Measurements from ENCODE around the gene PRAMEF1.
"Not testable (repeated sequence)": the region's sequence is repeated elsewhere in the genome, so short reads cannot be mapped to it uniquely, and the experiment has no call there.

The PRAMEF1 gene

DNA sequence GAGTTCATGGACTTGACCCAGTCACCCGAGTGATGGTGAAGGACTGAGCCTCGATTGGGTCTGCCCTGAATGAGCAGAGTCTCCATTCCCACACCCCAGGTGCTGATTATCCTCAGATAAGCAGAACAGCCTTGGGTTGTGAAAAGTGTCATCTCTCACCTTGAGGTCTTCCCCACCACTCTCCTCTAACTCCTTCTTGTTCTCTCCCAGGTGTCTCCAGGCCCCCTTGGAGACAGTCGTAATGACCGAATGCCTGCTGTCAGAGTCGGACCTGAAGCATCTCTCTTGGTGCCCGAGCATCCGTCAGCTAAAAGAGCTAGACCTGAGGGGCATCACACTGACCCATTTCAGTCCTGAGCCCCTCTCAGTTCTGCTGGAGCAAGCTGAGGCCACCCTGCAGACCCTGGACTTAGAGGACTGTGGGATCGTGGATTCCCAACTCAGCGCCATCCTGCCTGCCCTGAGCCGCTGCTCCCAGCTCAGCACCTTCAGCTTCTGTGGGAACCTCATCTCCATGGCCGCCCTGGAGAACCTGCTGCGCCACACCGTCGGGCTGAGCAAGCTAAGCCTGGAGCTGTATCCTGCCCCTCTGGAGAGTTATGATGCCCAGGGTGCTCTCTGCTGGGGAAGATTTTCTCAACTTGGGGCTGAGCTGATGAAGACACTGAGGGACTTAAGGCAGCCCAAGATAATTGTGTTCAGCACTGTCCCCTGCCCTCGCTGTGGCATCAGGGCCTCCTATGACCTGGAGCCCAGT, 14.2 kb upstream of the PRAMEF1 start:
- no peak for DNase-seq

DNA sequence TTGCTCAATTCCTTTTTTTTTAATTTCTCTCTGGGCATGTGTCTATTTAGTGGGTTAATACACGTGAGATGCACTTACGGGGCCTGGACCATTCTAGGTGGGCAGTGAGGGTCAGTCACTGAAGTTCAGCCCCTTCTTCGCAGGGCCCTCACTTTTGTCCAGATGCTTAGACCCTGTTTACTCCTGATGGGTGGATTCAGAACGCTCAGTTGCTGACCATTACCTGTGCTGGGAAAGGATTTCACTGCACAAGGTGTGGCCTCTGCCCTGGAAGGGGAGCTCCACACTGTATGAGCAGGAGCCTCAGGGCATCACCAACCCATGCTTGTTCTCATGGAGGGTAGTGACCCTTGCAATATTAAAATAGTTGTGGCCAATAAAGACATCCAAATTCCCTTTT, 13.1 kb upstream of the PRAMEF1 start:
- no peak for DNase-seq

DNA sequence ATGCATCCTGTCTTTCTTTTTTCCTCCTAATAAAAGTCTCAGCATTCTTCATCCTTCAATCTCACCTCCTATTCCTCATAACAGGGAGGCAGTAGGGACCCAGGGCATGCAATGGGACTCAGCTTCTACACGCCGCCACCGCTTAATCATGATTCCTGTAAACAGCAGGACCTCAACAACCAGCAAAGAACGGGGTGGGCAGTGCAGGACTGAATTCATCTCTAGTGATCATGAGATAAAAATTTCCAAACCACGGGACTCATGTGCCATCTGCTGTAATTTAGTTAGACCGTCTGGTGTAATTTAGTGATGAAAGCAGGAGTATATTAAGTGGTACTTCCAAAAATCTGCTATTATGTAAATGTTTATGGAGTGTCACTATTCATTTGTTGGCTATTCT, 12.3 kb upstream of the PRAMEF1 start:
- DNase-seq: peak; percentile 35

DNA sequence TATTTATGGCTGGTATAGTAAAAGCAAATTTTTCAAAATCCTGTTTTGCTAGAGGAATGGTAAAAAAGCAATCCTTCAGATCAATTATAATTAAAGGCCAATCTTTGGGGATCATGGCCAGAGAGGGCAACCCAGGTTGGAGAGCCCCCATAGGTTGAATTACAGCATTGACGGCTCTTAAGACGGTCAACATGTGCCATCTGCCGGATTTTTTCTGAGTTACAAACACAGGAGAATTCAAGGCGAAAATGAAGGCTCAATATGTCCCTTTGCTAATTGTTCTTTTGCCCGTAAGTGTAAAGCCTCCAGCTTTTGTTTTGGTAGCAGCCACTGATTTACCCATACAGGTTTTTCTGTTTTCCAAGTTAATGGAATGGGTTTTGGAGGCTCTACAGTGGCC, 9.7 kb upstream of the PRAMEF1 start:
- not testable (repeated sequence) for DNase-seq

DNA sequence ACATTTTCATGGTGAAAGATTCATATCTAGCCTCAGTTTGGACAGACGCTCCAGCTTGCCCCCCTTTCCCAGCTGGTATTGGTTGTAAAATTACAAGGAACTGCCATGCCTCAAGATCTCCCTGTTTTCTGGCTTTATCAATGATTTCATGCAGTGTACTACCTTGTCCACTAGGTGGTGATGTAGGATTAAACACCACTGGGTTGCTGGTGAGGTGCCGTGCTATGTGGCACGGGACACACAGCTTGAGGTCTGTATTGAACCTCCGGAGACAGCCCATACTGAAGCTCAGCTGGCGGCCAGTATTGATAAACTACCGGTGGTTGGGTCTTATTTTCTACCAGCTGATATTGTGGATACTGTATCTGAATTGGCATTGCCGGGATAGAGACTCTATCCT, 7.4 kb upstream of the PRAMEF1 start:
- not testable (repeated sequence) for DNase-seq

DNA sequence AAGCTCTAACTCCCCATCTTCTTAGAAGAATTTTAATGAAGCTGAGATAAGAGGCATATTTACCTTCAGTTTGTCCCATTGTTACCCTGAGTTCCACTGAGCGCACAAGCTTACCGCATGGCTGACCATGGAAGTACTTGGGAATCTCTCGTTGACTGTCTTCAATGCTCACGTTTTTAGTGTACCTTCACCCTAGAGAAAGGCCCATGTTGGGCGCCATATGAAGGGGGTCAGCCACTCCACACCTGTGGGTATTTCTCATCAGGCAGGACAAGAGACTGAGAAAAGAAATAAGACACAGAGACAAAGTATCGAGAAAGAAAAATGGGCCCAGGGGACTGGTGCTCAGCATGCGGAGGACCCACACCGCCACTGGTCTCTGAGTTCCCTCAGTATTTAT, 6.5 kb upstream of the PRAMEF1 start:
- not testable (repeated sequence) for DNase-seq

DNA sequence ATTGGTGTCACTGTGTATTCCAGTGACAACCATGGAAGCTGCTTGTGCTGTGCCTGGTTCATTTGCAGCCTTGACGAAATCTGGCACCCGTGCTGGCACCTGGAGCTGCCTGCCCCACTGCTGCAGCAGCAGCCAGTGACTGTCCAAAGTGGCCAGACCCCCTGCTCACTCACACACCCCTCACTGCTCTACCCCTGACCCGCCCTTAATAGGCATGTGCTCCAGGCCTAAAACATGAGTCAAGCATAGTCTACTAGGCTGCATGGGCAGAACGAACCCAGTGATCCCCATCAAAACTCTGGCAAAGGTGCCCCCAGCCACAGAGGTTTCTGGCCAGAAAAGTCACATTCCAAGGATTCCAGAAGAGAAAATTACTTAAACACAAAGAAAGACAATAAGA, 7.7 kb downstream of the PRAMEF1 start:
- DNase-seq: no peak

DNA sequence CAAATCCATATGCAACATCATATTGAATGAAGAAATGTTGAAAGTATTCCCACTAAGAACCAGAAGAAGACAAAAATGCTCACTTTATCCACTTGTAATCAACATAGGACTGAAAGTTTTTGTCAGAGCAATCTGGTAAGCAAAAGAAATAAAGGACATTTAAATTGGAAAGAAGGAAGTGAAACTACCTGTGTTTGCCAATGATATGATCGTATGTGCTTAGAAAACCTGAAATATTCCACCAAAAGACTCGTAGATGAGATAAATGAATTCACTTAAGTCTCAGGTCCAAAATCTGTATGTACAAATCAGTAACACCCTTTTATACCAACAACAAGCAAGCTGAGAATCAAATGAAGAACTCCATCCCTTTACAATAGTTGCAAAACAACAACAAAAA, 8.5 kb downstream of the PRAMEF1 start:
- no peak for DNase-seq

DNA sequence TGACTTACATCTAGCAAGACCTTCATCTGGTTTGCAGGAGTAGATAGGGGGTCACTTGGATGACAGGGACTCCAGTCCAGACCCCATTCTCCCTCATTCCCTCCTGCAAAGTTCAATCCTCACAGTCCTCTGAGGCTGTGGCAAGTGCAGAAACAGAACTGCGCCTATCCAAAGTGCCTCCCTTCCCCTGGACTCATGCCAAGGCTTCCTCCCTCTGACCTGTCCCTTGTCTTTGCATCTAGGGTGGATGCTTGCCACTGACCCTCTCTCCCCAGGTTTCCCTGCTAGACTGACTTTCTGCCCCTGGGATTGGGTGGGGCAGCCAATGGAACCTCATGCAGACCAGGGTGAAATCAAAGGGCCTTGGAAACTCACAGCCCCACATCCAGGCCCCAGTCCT, 18.7 kb downstream of the PRAMEF1 start:
- DNase-seq: no peak

DNA sequence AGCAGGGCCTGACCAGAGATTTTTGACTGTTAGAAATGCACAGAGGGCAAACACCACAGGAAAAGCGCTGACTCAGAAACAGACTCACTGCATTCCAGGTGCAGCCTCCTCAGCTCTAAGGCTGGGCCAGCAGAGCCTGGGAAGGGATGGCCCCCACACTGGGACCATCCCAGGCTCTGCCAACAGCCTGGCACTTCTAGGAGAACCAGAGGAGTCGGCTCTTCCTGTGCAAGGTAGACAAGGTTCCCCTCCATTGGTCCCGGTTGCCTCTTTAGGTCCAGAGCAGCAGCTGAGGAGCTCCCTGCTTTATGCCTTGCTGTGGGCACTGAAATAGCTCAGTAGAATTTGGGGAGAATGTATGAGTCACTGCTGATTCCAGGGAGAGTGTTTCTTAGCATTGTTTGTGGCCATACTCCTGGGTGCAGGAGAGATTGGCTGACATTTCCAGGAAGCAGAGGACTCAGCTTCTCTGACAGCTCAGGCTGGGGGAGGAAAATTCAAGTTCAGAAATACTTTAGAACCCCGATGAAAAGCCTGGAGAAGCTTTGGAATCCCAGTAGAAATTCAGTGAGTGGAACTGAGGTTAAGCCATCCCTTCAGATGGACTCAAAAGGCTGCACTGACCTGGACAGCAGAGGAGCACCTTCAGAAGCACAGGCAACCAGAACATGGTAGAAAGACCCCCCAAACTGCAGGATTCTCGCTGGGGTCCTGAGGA, 19.7 kb downstream of the PRAMEF1 start:
- DNase-seq: no peak

DNA sequence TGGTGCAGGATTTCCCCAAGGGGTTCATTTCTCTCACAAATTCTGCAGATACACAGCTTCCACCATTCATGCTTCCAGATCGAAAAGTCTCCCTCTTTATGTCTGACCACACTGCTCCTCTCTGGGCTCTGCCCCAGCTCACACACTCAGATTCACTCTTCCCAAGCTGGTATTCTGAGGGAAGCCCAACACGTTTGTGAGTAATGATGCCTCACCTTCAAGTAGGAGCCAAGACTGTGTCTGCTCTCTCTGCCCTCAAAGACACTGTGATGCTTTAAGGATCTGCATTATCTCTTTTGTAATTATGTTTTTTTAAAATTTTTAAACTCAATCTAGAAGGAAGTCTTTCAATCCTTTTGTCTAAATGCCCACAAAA, 20.2 kb downstream of the PRAMEF1 start:
- DNase-seq: no peak

DNA sequence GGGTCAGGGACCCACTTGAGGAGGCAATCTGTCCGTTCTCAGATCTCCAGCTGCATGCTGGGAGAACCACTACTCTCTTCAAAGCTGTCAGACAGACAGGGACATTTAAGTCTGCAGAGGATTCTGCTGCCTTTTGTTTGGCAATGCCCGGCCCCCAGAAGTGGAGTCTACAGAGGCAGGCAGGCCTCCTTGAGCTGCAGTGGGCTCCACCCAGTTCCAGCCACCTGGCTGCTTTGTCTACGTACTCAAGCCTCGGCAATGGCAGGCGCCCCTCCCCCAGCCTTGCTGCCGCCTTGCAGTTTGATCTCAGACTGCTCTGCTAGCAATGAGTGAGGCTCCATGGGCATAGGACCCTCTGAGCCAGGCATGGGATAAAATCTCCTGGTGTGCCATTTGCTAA, 27.9 kb downstream of the PRAMEF1 start:
- not testable (repeated sequence) for DNase-seq

DNA sequence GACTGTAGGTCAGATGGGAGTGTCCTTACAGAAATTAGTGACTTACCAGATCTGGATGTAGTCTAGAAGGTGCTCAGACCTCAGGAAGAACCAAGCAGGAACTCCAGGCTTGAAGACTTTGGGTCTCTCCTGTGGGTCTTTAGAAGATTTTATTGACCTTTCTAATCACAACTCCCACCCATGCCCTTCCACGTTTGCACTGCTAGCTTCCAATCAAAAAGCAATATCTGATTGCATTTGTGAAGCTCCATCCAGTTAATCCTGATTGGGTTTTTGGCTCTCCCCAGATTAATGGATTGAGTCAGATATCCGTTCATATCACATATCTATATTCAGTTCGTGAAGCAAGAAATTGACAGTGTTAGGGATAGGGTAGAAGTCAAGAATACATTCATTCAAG, 40.1 kb downstream of the PRAMEF1 start, which contains the start of gene PRAMEF11:
TSS of gene PRAMEF11 (minus strand) at position 101 of the 400 bp plus-strand sequence. CDS start 2,621 bp downstream, outside the sequence.
- not testable (repeated sequence) for DNase-seq

DNA sequence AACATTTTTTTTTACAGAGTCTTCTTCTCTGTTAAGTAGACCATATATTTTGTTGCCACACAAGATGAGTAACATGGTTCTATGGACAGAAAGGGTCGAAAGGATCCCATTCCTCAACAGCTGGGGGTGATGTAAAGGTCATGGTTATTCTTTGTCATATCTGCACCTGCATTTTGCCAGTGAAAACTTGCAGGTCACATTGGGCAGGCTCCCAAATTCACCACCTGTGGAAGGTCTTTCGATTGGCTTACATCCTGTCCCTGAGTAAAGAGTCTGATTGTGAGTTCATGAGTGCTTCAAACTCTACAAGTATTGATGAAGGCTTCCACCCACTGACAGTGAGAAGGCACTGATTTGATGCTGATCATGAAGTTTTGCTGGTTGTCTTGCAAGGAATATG, 42.1 kb downstream of the PRAMEF1 start:
- DNase-seq: not testable (repeated sequence)
